ENCODE results near the gene FOXC1. TPM values are rescaled to one million over a fixed set of nuclear protein-coding genes. Genes with fewer than 3 reads are reported as not detected.

FOXC1 gene
- total and polyA plus RNA-seq, 8 donors: 0.75 to 3.4 (median 1.0) TPM

DNA sequence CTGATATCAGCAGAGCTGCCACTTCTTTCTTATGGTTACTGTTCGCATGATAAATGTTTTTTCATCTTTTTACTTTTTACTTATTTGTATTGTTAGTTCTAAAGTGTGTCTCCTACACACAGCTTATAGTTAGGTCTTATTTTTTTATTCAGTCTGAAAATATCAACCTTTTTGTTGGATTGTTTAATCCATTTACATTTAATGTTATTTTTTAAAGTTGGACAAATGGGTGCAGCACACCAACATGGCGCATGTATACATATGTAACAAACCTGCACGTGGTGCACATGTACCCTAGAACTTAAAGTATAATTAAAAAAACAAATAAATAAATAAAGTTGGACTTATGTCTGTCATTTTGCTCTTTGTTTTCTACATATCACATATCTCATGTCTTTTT lies 40.3 kb upstream of the FOXC1 start:
- intact Hi-C loops (cut with DNase I): no loop called here
- no peak for DNase-seq
- TF ChIP-seq, protein P1, sequence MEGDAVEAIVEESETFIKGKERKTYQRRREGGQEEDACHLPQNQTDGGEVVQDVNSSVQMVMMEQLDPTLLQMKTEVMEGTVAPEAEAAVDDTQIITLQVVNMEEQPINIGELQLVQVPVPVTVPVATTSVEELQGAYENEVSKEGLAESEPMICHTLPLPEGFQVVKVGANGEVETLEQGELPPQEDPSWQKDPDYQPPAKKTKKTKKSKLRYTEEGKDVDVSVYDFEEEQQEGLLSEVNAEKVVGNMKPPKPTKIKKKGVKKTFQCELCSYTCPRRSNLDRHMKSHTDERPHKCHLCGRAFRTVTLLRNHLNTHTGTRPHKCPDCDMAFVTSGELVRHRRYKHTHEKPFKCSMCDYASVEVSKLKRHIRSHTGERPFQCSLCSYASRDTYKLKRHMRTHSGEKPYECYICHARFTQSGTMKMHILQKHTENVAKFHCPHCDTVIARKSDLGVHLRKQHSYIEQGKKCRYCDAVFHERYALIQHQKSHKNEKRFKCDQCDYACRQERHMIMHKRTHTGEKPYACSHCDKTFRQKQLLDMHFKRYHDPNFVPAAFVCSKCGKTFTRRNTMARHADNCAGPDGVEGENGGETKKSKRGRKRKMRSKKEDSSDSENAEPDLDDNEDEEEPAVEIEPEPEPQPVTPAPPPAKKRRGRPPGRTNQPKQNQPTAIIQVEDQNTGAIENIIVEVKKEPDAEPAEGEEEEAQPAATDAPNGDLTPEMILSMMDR (IDR thresholded peaks at IDR 0.05): no peak

DNA sequence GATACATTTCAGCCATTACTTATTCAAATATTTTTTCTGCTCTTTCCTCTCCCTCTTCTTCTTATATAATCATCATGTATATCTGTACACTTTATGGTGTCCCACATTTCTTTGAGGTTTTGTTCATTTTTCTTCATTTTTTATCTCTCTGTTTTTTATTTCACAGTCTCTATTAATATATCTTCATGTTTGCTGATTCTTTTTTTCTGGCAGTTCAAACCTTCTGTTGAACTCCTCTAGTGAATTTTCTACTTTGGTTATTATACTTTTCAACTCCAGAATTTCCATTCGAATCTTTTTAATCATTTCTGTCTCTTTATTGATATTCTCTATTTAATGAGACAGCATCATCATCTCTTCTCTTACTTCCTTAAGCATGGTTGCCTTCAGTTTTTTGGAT lies 38.9 kb upstream of the FOXC1 start:
- TF ChIP-seq, protein P1 (IDR thresholded peaks at IDR 0.05): no peak
- ATAC-seq (no peak), DNase-seq (no peak)
- Histone ChIP-seq H3K27me3 (no peaks in the 10 kb centered on the region), H3K27ac (no peak overlapping the region), H3K4me1 (no peaks in the 10 kb centered on the region), H3K4me3 (no peak overlapping the region), H3K9me3 (peaks cover 8 to 29% of the 10 kb centered on the region in 2 donors), H3K36me3 (no peaks in the 10 kb centered on the region)
- intact Hi-C loops (cut with DNase I): no loop called here

More for the DNA sequence above, 40.3 kb upstream of the FOXC1 start:
- Histone ChIP-seq H3K36me3 (no peaks in the 10 kb centered on the region), H3K27me3 (no peaks in the 10 kb centered on the region), H3K9me3 (peaks cover 8 to 29% of the 10 kb centered on the region in 2 donors), H3K4me1 (no peaks in the 10 kb centered on the region), H3K4me3 (no peak overlapping the region), H3K27ac (no peak overlapping the region)
- ATAC-seq: no peak

DNA sequence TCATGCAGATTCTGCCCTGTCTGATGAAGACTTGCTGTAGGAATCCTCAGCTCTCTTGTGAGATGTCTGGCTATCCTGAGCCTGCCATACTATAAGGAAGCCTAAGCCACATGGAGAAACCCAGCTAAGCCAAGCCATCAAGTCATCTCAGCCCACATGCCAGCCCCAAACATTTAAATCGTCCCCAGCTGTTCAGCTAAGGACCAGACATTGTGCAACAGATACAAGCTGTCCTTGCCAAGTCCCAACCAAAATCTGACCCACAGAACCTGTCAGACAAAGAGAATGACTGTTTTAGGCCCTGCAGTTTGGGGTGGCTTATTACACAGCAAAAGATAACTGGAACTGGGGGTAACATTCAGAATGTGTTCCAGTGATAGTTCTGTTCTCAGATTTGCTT lies 36.8 kb upstream of the FOXC1 start:
- Histone ChIP-seq H3K4me1 (no peaks in the 10 kb centered on the region), H3K9me3 (peaks cover 8 to 29% of the 10 kb centered on the region in 2 donors), H3K27ac (no peak overlapping the region), H3K36me3 (no peaks in the 10 kb centered on the region), H3K27me3 (no peaks in the 10 kb centered on the region), H3K4me3 (no peak overlapping the region)
- TF ChIP-seq, protein P1 (IDR thresholded peaks at IDR 0.05): no peak
- intact Hi-C loops (cut with DNase I): no loop called here
- ATAC-seq (no peak), DNase-seq (no peak)

DNA sequence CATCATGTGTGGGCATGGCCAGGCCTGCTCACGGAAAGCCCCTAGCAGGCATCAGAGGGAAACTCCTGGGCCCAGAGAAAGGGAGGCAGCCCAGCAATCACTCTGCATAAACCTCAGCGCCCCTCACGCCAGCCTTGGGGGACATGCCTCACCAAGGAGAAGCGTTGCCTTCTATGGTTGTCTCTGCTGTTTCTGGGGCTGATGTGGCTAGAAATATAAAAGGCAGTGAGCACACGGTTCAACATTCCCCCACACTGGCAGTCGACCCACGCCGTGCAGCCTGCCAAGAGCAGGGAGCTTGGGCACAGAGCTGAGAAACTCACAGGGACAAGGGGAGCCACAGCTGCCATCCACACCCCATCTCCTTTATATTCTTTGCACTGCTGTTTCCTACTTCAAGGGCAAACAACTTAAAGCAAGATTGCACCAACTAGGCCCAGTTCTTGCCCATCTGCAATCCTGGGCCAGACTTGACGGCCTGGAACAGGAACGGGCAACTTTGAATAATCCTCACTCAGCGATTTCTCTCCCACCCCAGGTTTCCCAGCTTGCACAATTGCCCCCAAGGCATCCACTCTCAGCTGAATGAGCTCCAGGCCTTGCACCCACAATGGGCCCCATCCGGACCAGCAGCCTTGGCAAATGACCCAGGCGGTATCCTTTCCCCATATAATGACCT lies 35.5 kb upstream of the FOXC1 start:
- ATAC-seq: no peak
- no peak overlapping the region for H3K27ac ChIP-seq
- intact Hi-C loops (cut with DNase I): no loop called here
- no peaks in the 10 kb centered on the region for H3K4me1 ChIP-seq
- no peaks in the 10 kb centered on the region for H3K27me3 ChIP-seq
- H3K36me3 ChIP-seq: no peaks in the 10 kb centered on the region
- peaks cover 8 to 29% of the 10 kb centered on the region in 2 donors for H3K9me3 ChIP-seq
- DNase-seq: no peak
- TF ChIP-seq, protein P1 (IDR thresholded peaks at IDR 0.05): no peak
- no peak overlapping the region for H3K4me3 ChIP-seq

DNA sequence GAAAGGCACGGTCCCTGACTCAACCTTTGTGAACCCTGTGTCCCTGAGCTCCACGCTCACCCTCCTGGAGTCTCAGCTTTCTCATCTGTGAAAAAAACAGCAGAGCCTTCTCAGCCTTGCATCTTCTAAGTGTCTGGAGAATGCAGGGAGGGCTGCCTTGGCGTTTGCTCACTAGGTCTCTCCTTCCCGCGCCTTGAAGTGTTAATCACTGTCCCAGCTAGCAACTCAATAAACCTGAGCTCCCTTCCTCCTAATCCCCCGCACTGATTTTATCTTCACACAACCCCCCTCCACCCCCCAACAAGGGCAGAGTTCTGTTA lies 34.9 kb upstream of the FOXC1 start:
- Histone ChIP-seq H3K4me3 (no peak overlapping the region), H3K4me1 (no peaks in the 10 kb centered on the region), H3K36me3 (no peaks in the 10 kb centered on the region), H3K9me3 (peaks cover 8 to 23% of the 10 kb centered on the region in 2 donors), H3K27me3 (no peaks in the 10 kb centered on the region), H3K27ac (no peak overlapping the region)
- ATAC-seq (no peak), DNase-seq (no peak)
- intact Hi-C loops (cut with DNase I): no loop called here
- TF ChIP-seq, protein P1 (IDR thresholded peaks at IDR 0.05): no peak

Measured in left lung (tissue), 10 donors.